HG02610 (cell line): ENCODE measurements around the gene TPSAB1.

Experiments used
- ATAC-seq: cut with Tn5 transposase; IDR thresholded peaks from one replicate; pipeline ENCODE4 v1.9.1; 2021; ENCODE audit warnings: mild to moderate bottlenecking, moderate library complexity; ENCODE audit not compliant: unreplicated experiment

Gene TPSAB1

GRCh38 chr16:1209081-1209480, 31.4 kb upstream of the TPSAB1 start:
- no peak for ATAC-seq

- ATAC-seq, result no peak
Observed at GRCh38 chr16:1210461-1210860, 30.0 kb upstream of the TPSAB1 start.

- no peak for ATAC-seq
Observed at GRCh38 chr16:1211451-1212268, 28.8 kb upstream of the TPSAB1 start.

- ATAC-seq, result no peak
Observed at GRCh38 chr16:1212616-1213194, 27.8 kb upstream of the TPSAB1 start.

- ATAC-seq, result no peak
Observed at GRCh38 chr16:1213231-1213630, 27.3 kb upstream of the TPSAB1 start.

GRCh38 chr16:1213796-1214372, 26.6 kb upstream of the TPSAB1 start:
- ATAC-seq, result no peak

GRCh38 chr16:1214719-1215118, 25.8 kb upstream of the TPSAB1 start:
- no peak for ATAC-seq

GRCh38 chr16:1215574-1216295, 24.8 kb upstream of the TPSAB1 start:
- ATAC-seq, result no peak

GRCh38 chr16:1216296-1216619, 24.2 kb upstream of the TPSAB1 start:
- ATAC-seq, result no peak

- no peak for ATAC-seq
Observed at GRCh38 chr16:1216681-1217400, 23.7 kb upstream of the TPSAB1 start.

GRCh38 chr16:1217526-1217925, 23.0 kb upstream of the TPSAB1 start:
- no peak for ATAC-seq

- no peak for ATAC-seq
Observed at GRCh38 chr16:1218061-1218929, 22.2 kb upstream of the TPSAB1 start.

GRCh38 chr16:1218930-1219611, 21.4 kb upstream of the TPSAB1 start:
- ATAC-seq, result no peak

GRCh38 chr16:1220098-1220728, 20.3 kb upstream of the TPSAB1 start:
- ATAC-seq, result no peak

- no peak for ATAC-seq
Observed at GRCh38 chr16:1220841-1221627, 19.5 kb upstream of the TPSAB1 start.

- no peak for ATAC-seq
Observed at GRCh38 chr16:1221628-1222552, 18.6 kb upstream of the TPSAB1 start.
